Myocyte (in vitro differentiated cells): ENCODE results near the gene THAP4. TPM values are rescaled to one million over a fixed set of nuclear protein-coding genes. Genes with fewer than 3 reads are reported as not detected.
A peak's percentile ranks its signal among the peaks of the same experiment; 100 is the strongest.

Experiments
- DNase-seq: peaks from one replicate; pipeline ENCODE4 v3.0.0-alpha.2; 2012; ENCODE audit warnings: low read depth
- total RNA-seq: library from RNA; depleted of rRNA; stranded (reverse); fragments of >200 nt; gene quantifications from 2 replicates; pipeline ENCODE4 v1.2.3, GENCODE V29; 2014

The THAP4 gene
- total RNA-seq, 1 donor from 2014 or later = 54.7 TPM

- DNase-seq = no peak
Measured at GRCh38 chr2:241564596-241565410, 72.2 kb downstream of the THAP4 start.

DNA sequence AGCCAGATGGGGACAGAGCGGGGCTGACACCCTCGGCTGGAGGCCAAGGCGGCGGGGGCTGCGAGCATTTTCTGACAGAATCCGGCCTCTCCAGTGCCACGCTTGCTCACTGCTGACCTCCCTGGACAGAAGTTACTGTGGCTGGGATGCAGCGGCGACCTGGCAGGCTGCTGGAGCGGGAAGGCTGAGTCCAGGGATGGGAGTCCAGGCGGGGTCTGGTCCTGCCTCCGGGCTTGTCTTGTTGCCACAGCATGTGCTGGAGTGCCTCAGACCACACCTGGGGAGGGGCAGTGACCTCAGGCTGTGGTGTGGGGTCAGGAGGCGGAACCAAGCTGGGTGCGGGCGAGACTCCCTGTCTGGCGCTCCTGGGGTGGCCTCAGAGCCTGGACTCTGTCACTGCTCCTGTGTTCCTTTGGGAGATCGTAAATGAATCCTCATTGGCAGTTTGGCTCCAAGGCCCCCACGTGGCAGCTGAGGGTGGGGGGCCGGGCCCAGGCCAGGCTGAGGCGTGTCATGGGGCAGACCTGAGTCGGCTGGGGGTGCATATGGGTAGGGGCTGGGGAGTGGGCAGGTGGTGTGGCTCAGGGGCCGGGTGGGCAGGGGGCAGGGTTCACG lies 72.9 kb downstream of the THAP4 start:
- no peak for DNase-seq

- DNase-seq = peak; percentile 62
Measured at GRCh38 chr2:241563571-241563980, 73.4 kb downstream of the THAP4 start.

DNA sequence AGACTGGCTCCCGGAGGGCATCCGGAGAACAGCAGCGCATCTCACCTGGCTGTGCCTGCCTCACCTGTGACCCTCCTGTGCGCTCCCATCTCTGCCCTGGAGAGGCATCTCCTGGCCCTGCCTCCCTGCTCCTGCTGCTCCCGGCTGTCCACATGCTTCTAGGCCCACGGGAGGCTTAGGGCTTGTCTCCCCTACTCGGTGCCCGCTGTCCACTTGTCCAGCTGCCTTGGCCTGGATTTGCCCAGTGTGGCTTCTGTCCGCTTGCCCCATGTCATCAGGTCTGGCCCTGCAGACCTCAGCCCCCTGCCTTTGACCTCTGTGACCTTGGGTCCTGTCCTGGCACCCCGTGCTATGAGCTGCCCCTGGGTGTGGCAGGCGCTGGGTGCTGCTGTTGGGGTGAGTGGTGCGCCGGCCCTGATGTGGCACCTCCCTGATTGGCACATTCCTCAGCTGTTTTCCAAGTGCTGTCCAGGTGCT lies 73.9 kb downstream of the THAP4 start:
- no peak for DNase-seq

DNA sequence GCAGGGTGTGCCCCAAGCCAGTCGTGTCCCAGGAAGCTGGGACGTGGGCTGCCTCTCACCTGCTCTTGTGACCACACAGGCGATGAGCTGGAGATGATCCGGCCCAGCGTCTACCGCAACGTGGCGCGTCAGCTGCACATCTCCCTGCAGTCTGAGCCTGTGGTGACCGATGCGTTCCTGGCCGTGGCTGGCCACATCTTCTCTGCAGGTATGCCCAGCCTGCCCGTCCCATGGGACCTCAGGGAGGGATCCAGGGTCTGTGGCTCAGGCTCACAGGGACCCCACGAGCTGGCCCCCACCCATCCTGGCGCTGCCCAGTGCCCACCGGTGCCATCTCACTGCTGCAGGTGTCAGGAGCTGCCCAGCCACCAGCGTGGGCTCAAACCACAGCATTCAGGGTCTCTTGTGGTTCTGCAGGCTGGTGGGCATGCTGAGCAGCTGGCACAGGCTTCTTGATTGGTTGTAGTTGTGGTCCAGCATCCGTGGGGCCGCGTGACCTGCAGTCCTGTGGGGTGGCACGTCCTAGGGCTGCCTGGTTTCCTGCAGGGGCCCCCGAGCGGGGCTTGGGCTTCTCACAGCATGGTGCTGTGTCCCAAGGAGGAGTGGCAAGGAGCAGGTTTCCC lies 74.6 kb downstream of the THAP4 start:
- DNase-seq = peak; percentile 47

- peak; percentile 78 for DNase-seq
Measured at GRCh38 chr2:241561832-241562231, 75.1 kb downstream of the THAP4 start.

GRCh38 chr2:241560883-241561474 lies 76.0 kb downstream of the THAP4 start:
- peak; percentile 44 for DNase-seq

DNA sequence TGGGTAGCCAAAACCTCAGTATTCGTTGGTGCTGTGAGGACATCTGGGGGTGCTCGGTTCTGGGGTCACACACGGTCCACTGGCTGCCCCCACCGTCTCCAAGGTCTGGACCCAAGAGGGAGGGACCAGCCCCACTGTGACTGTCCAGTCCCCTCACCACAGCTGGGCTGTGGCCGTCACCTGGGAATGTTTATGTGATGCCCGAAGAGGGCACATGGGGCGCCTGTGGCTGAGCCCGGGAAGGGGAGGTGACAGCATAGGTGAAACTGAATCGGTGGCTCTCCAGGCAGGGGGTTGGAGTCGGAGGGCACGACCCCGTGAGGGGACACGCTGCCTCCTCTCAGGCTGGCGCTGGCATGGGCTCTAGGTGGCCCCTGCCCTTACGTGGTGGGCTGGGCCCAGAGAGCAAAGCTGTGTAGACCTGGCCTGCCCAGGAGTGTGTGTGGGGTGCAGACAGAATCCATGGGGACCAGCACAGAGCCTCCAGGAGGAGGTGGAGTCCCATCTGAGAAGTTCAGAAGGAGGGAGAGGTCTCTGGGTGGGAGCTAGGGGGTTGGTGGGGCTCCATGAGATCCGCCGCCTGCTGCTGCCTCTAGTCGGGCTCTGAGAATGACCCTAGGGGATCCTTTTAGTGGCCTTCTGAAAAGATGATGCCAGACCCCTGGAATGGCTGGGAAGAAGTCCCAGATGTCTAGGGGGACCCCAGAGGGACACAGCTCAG lies 76.6 kb downstream of the THAP4 start:
- no peak for DNase-seq

- peak; percentile 48 for DNase-seq
Measured at GRCh38 chr2:241559323-241560161, 77.4 kb downstream of the THAP4 start.

DNA sequence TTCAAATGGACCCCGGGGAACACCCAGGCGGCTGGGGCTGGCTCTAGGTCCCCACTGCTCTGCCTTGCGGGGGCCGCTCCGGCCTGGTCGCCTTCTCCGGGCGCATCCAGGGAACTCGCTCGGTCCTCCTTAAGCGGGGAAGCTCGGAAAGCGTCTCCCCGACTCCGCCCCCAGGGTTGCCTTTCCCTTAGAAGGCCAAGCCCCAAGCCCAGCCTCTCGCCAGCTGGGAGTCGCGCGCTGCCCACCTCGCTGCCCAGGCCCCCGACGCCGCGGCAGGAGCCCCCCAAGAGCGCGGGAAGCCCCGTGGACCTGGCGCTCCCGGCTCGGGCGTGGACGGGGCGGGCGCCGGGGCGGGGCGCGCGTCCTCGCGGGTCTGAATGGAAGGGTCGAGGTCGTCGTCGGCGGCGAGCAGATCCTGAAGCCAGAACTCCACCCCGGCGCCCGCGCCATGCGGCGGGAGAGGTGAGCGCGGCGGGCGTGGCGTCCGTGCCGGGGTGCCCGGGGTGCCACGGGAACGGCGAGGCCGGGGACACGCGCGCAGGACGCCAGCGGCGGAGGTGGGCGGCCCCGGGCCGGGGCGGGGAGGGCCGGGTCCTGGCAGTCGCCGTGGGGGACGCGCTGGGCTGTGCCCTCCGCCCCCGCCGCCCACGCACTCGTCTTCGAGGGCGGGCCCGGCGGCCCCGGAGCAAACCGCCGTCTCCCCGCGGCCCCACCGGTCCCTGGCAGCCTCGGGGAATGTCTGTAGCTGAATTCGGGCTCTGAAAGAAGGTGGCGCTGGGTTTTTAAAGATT lies 78.2 kb downstream of the THAP4 start, which contains the start of gene BOK:
Gene BOK, plus strand, starts transcription at position 214 of the 791 bp plus-strand sequence. CDS start 739 bp downstream, outside the sequence.
- DNase-seq = peak; percentile 91

- DNase-seq = no peak
Measured at GRCh38 chr2:241556746-241557145, 80.2 kb downstream of the THAP4 start.

DNA sequence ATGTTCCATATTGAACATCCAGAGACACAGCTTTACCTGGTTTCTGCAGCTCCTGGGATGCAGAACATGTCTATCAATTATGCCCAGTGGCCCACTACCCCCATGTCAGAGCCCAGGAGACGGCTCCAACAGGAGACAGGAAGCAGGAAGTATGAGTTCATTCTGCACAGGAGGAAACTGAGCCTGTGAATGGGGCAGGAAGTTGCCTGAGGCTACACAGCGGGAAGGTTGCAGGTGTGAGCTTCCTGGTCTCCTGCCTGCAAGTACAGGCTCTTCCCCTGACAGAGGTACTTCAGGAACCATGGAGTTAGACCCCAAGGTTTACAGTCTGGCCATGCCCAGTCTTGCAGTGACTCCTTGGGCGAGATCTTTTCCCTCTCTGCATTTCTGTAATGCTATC lies 81.2 kb downstream of the THAP4 start:
- no peak for DNase-seq

DNA sequence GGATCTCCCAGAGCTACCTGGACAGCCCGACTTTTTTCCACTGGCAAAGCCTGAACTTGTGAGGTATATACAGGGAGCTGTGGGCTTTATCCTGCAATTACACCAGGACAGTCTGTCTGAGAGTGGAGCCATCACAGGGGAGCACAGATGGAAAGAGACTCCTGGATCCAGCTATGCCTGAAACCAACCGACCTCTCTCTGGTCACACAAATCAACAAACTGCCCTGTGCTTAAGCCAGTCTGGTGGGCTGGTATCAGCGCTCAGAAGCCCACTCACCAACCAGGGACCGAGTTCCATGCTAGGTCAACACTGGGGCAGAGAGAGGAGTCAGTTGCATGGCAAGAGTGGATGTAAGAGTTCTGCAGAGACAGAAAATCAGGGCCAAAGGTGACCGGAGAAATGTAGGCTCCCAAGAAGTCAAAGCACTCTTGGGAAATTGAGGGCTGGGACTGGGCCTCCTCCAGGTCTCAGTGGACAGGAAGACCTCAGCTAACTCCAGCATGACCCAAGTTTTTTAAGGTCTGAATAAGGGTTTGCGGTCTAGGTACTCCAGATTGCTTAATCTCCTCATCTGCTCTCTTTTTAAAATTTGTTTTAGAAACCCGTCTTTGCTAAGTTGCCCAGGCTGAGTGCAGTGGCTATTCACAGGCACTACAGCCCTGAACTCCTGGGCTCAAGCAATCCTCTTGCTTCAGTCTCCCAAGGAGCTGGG lies 82.2 kb downstream of the THAP4 start:
- DNase-seq = no peak

- no peak for DNase-seq
Measured at GRCh38 chr2:241553981-241554380, 83.0 kb downstream of the THAP4 start.

- no peak for DNase-seq
Measured at GRCh38 chr2:241553512-241553830, 83.5 kb downstream of the THAP4 start.

DNA sequence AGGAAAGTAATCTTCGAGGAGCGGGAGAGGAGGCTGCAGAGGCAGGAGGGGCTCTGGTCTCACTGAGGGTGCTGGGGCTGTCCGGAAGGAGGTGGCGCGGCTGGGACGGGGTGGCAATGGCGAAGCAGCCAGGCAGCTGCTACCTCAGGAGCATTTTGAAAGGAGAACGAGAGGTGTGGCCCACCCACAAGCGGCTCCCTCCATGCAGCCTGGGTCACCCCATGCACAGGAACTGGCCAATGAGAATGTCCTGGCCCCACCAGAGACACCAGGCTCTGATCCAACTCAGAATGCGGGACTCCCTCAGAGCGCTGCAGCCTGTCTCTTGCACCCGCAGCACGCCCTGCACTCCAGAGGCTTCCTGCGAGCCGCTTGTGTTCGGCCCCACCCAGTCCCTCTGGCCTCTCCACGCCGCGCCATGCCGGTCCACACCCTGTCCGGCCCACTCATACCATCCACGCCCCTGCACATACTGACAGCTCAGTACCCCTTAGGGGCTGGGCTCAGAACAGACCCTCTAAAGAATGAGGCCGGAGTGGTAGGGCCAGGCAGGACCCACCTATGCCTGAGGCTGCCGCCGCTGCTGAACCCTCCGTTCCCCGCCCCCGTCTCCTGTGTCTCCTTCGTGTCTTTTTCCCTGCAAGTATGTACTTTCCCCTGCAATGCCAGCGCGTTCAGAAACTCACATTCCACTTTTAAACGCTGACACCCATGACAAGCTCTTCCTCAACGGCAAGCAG lies 84.8 kb downstream of the THAP4 start:
- DNase-seq = no peak

DNA sequence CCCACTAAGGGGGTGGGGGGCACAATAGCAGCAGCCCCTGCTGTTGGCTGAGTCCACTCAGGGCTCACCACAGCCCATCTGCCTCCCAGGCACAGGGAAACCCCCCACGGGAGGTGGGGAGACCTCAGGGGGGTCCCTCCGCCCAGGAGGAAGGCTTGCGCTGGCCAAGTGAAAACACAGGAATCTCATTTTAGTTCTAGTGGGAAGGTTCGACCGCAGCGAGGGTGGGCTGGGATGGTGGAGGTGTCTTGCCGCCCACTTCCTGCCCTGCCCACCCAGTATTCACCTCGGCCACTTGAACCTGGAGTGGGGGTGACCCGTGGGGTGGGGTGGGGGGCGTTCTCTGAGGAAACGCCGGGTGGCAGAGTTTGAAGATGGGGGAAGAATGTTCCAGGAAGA lies 85.4 kb downstream of the THAP4 start:
- no peak for DNase-seq
